Karpas-422 (cell line): ENCODE results near the gene RPS21. TPM values are rescaled to one million over a fixed set of nuclear protein-coding genes. Genes with fewer than 3 reads are reported as not detected.
"Not testable (repeated sequence)": the region's sequence is repeated elsewhere in the genome, so short reads cannot be mapped to it uniquely, and the experiment has no call there.

Experiments used
- DNase-seq: peaks from one replicate; pipeline ENCODE4 v3.0.0-alpha.2; 2015
- H2AFZ ChIP-seq: fragments of 200-600 bp; sonication (generic); 2 replicates; pipeline ENCODE4 v1.6.1; 2014; ENCODE audit warnings: antibody characterized with exemption, low read length, mixed read lengths
- H3K27ac ChIP-seq: fragments of 200-600 bp; sonication (generic); 2 replicates; pipeline ENCODE4 v1.5.1; 2014; ENCODE audit warnings: mild to moderate bottlenecking, low read length, moderate library complexity
- H3K27me3 ChIP-seq: fragments of 200-600 bp; sonication (generic); 2 replicates; pipeline ENCODE4 v1.6.1; 2014; ENCODE audit warnings: low read length, mixed read lengths
- H3K36me3 ChIP-seq: fragments of 200-600 bp; sonication (generic); 2 replicates; pipeline ENCODE4 v1.6.1; 2014; ENCODE audit warnings: low read length, mixed read lengths; ENCODE audit not compliant: insufficient read depth
- H3K4me1 ChIP-seq: fragments of 200-600 bp; sonication (generic); 2 replicates; pipeline ENCODE4 v1.6.1; 2014; ENCODE audit warnings: mild to moderate bottlenecking, low read length, mixed read lengths
- H3K4me2 ChIP-seq: fragments of 200-600 bp; sonication (generic); 2 replicates; pipeline ENCODE4 v1.6.1; 2014; ENCODE audit warnings: low read length, low read depth, mild to moderate bottlenecking; ENCODE audit not compliant: poor library complexity, severe bottlenecking
- H3K4me3 ChIP-seq: fragments of 200-600 bp; sonication (generic); 2 replicates; pipeline ENCODE4 v1.5.1; 2014; ENCODE audit warnings: mild to moderate bottlenecking, antibody characterized with exemption, low read length, mixed read lengths
- H3K79me2 ChIP-seq: fragments of 200-600 bp; sonication (generic); 2 replicates; pipeline ENCODE4 v1.6.1; 2014; ENCODE audit warnings: mild to moderate bottlenecking, low read length, mixed read lengths
- H3K9ac ChIP-seq: fragments of 200-600 bp; sonication (generic); 2 replicates; pipeline ENCODE4 v1.6.0; 2014; ENCODE audit warnings: low read length
- H3K9me2 ChIP-seq: fragments of 200-600 bp; sonication (generic), shearing (Covaris generic); replicated peaks from 2 replicates; pipeline ENCODE4 v1.6.0; 2014; ENCODE audit warnings: mild to moderate bottlenecking, low read length, moderate library complexity; ENCODE audit not compliant: insufficient read depth
- H3K9me3 ChIP-seq: fragments of 300-700, 200-600 bp; sonication (generic); 2 replicates; pipeline ENCODE4 v1.6.1; 2014; ENCODE audit warnings: low read length, mixed read lengths
- H4K20me1 ChIP-seq: fragments of 200-600 bp; sonication (generic); 2 replicates; pipeline ENCODE4 v1.6.1; 2014; ENCODE audit warnings: mild to moderate bottlenecking, antibody characterized with exemption, low read length, low read depth; ENCODE audit not compliant: insufficient read depth
- total RNA-seq: library from RNA; depleted of rRNA; stranded (reverse); fragments of >200 nt; shearing (Covaris generic); gene quantifications from 2 replicates; pipeline ENCODE4 v1.2.3, GENCODE V29; 2014; ENCODE audit warnings: low replicate concordance

RPS21 gene
- total RNA-seq, 1 experiment from 2014 or later, result 2,619 TPM

- no peaks in the 10 kb centered on the region for H3K9me3 ChIP-seq
- H3K79me2 ChIP-seq, result no peaks in the 10 kb centered on the region
- no peaks in the 10 kb centered on the region for H3K36me3 ChIP-seq
- no peak overlapping the region for H3K27ac ChIP-seq
- peaks cover 6% of the 10 kb centered on the region; the same call in 1 of the 2 replicates for H4K20me1 ChIP-seq
- H3K4me1 ChIP-seq, result peaks cover 22% of the 10 kb centered on the region
- H3K9ac ChIP-seq, result no peak overlapping the region
- H3K27me3 ChIP-seq, result no peaks in the 10 kb centered on the region
- DNase-seq, result no peak
- no peak overlapping the region for H2AFZ ChIP-seq
- no peak overlapping the region for H3K4me2 ChIP-seq
- no peaks in the 10 kb centered on the region for H3K9me2 ChIP-seq
- H3K4me3 ChIP-seq, result no peak overlapping the region
These were observed 15.9 kb upstream of the RPS21 start for GRCh38 chr20:62370807-62371587.

DNA sequence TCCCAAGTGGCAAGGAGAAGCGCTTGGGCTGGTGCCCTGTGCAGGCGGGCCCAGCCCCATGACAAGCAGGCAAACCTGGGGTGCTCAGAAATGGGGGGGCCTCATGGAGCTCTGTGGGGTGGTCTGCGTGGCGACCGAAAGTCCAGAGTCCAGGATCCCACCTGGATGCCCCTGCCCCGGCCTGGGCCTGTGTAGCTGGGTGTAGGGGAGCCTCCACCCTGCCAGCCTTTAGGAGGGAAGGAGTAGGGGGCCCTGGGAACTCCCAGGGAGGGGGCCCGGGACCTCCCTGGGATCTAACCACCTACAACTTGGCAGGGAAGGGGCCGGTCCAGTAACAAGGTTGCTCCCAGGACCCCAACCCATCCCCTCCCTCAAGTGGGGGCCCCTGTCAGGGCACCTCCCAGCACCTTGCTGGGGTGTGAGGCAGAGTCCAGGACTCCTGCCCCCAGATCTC, 15.3 kb upstream of the RPS21 start:
- peaks cover 16% of the 10 kb centered on the region for H3K4me1 ChIP-seq
- no peak overlapping the region for H3K9ac ChIP-seq
- peaks cover 6% of the 10 kb centered on the region; the same call in 1 of the 2 replicates for H4K20me1 ChIP-seq
- H3K9me2 ChIP-seq, result no peaks in the 10 kb centered on the region
- H3K79me2 ChIP-seq, result no peaks in the 10 kb centered on the region
- no peaks in the 10 kb centered on the region for H3K36me3 ChIP-seq
- H3K27me3 ChIP-seq, result no peaks in the 10 kb centered on the region
- no peak overlapping the region for H3K4me3 ChIP-seq
- H3K9me3 ChIP-seq, result no peaks in the 10 kb centered on the region
- no peak overlapping the region for H3K4me2 ChIP-seq
- H3K27ac ChIP-seq, result no peak overlapping the region
- DNase-seq, result no peak
- no peak overlapping the region for H2AFZ ChIP-seq

DNA sequence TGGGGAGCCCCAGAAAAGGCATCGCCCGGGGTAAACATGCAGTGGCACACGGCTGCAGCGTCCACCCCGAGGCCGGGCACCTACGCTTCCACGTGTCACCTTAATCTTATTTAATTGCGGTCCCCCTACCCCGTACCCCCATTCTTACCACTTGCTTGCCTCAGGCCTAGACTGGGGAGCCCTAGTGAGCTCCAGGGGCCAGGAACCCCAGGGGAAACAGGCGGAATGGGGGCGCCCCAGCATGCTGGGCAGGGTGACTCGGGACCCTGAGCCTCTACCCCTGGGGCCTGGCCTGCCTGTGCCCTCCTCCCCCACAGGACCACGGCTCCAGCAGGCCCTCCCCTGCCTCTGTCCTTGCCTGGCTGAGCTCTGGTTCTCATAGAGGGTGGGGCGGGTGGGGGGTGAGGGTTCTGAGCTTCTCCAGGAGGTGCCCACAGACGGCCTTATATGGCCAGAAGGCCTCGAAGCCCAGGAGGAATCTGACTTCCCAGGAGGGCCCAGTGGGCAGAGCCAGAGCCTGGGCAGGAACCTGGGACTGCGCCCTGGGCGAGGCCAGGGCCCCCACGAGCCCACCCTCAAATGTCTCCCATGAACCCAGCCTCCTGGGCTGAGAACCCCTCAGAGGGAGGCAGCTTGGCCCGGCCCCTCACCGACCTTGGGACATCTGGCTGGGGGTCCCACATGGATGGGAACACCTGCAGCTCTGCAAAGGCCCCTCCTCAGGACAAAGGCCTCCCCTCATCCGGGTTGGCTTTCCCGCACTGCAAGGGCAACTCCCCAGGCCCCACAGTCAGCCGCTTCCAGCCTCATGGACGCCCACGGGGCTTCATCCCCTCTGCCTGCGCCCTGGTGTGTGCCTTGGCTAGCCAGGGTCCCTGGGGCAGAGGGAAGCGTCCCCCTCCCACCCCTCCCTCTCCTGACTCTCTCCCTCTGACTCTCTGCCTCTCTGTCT, 14.6 kb upstream of the RPS21 start:
- H3K4me3 ChIP-seq, result no peak overlapping the region
- H3K79me2 ChIP-seq, result no peaks in the 10 kb centered on the region
- H3K27me3 ChIP-seq, result no peaks in the 10 kb centered on the region
- peaks cover 14% of the 10 kb centered on the region for H3K4me1 ChIP-seq
- no peak overlapping the region for H3K9ac ChIP-seq
- peaks cover 6% of the 10 kb centered on the region; the same call in 1 of the 2 replicates for H4K20me1 ChIP-seq
- no peaks in the 10 kb centered on the region for H3K36me3 ChIP-seq
- H3K9me2 ChIP-seq, result no peaks in the 10 kb centered on the region
- H3K9me3 ChIP-seq, result no peaks in the 10 kb centered on the region
- no peak for DNase-seq
- no peak overlapping the region for H2AFZ ChIP-seq
- H3K27ac ChIP-seq, result no peak overlapping the region
- no peak overlapping the region for H3K4me2 ChIP-seq

DNA sequence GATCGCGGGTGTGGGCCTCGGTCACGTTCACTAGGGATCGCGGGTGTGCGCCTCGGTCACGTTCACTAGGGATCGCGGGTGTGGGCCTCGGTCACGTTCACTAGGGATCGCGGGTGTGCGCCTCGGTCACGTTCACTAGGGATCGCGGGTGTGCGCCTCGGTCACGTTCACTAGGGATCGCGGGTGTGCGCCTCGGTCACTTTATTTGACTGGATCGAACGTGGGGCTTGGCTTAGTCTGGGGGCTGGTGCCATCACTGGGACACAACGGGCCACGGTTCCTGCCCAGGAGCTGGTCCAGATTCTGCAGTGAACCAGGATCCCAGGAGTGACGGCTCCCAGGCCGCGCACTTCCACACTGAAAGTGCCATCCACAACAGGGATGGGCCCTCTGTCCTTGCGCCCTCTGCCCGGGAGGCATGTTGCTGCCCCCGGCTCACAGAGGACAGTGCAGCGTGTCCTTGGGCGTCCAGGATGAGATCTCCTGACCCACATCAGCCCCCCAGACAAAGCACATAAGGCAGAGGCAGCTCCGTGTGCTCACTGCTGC, 13.2 kb upstream of the RPS21 start:
- not testable (repeated sequence) for H4K20me1 ChIP-seq, H3K9me3 ChIP-seq, H3K4me3 ChIP-seq, H3K27ac ChIP-seq, H3K36me3 ChIP-seq, H3K9me2 ChIP-seq, H3K79me2 ChIP-seq, H2AFZ ChIP-seq, H3K27me3 ChIP-seq, H3K4me1 ChIP-seq, H3K9ac ChIP-seq, DNase-seq, H3K4me2 ChIP-seq

DNA sequence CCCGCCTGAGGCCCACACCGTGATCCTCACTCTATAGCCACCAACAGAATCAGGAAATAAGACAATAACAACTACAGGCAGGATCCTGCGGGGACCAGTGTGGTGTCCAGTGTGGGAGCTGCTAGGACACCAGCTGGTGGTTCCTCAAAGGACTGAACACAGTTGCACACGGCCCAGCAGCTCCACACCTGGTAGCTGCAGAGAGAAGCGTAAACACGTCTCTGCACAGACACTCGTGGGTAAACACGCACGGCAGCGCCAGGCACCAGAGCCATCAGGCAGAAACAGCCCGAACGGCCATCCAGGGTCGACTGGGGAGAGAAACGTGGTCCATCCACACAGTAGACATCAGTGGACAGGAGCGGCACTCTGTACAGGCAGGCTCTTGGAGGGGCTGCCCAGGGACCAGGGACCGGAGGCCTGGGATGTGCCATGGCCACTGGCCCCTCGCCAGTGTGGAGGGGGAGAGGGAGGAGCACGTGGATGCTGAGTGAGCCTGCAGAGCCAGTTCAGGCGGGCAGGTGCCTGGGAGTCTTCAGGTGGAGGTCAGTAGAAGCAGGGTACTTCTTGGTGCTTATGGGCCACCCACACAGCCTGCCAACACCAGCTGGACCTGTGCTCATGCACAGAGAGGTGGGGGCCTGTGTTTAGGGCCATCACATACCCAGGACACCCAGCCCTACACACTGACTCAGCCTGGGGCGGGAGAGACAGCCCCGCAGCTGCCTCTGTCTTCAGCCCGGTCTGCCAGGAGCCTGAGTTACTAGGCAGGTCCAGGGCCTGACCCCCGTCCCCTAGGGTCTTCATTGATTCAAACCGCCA, 12.4 kb upstream of the RPS21 start:
- Histone ChIP-seq H3K4me3 (no peak overlapping the region), H3K9me3 (no peaks in the 10 kb centered on the region), H3K36me3 (no peaks in the 10 kb centered on the region), H3K4me2 (no peak overlapping the region), H2AFZ (no peak overlapping the region), H3K9me2 (no peaks in the 10 kb centered on the region), H3K27ac (no peak overlapping the region), H3K79me2 (no peaks in the 10 kb centered on the region), H3K4me1 (no peaks in the 10 kb centered on the region), H3K9ac (no peak overlapping the region), H4K20me1 (peaks cover 6% of the 10 kb centered on the region; the same call in 1 of the 2 replicates), H3K27me3 (no peaks in the 10 kb centered on the region)
- no peak for DNase-seq

- no peaks in the 10 kb centered on the region for H3K9me3 ChIP-seq
- H3K36me3 ChIP-seq, result no peaks in the 10 kb centered on the region
- DNase-seq, result no peak
- no peak overlapping the region for H2AFZ ChIP-seq
- H3K4me3 ChIP-seq, result no peak overlapping the region
- H3K27me3 ChIP-seq, result no peaks in the 10 kb centered on the region
- H3K79me2 ChIP-seq, result no peaks in the 10 kb centered on the region
- no peak overlapping the region for H3K9ac ChIP-seq
- H3K27ac ChIP-seq, result no peak overlapping the region
- H4K20me1 ChIP-seq, result no peaks in the 10 kb centered on the region
- H3K4me2 ChIP-seq, result no peak overlapping the region
- H3K9me2 ChIP-seq, result no peaks in the 10 kb centered on the region
- H3K4me1 ChIP-seq, result no peaks in the 10 kb centered on the region
These were observed 10.5 kb upstream of the RPS21 start for GRCh38 chr20:62376112-62377063.

GRCh38 chr20:62377064-62377461, 9.8 kb upstream of the RPS21 start:
- Histone ChIP-seq H3K4me2 (no peak overlapping the region), H2AFZ (no peak overlapping the region), H4K20me1 (no peaks in the 10 kb centered on the region), H3K4me1 (no peaks in the 10 kb centered on the region), H3K9ac (no peak overlapping the region), H3K9me2 (no peaks in the 10 kb centered on the region), H3K9me3 (no peaks in the 10 kb centered on the region), H3K79me2 (no peaks in the 10 kb centered on the region), H3K4me3 (no peak overlapping the region), H3K27me3 (no peaks in the 10 kb centered on the region), H3K27ac (no peak overlapping the region), H3K36me3 (peaks cover 5% of the 10 kb centered on the region)
- DNase-seq, result no peak
